Gastrocnemius medialis (tissue), 4 donors: Measurements from ENCODE around the gene FAM83C. TPM values are rescaled to one million over a fixed set of nuclear protein-coding genes. Genes with fewer than 3 reads are reported as not detected.

Experiments
- ATAC-seq, 2 donors: fragments of 150-250 bp; one replicate each; pipeline ENCODE4 v1.9.1; 2016
- DNase-seq, 2 donors: peaks; one replicate each; pipeline ENCODE4 v3.0.0-alpha.2; 2019
- H3K27ac ChIP-seq, 4 donors: fragments of 200-600 bp; sonication (generic); 1 replicate in 1 of 4; 2 replicates in 3 of 4; pipeline ENCODE4 v1.5.1; 2016 to 2018; ENCODE audit warnings: mild to moderate bottlenecking in 2 of 4, moderate library complexity in 1 of 4
- H3K27me3 ChIP-seq, 3 donors: fragments of 200-600 bp; sonication (generic) in 2 of 3; 1 replicate in 1 of 3; 2 replicates in 2 of 3; pipeline versions ENCODE4 v1.5.1 to v1.6.0; 2016 to 2019; ENCODE audit warnings: mild to moderate bottlenecking in 1 of 3, moderate library complexity in 1 of 3
- H3K36me3 ChIP-seq, 2 donors: fragments of 200-600 bp; sonication (generic) in 1 of 2; one replicate each; pipeline ENCODE4 v1.5.1; 2017 to 2018
- H3K4me1 ChIP-seq, 2 donors: fragments of 200-600 bp; sonication (generic) in 1 of 2; one replicate each; pipeline ENCODE4 v1.5.1; 2016 to 2017; ENCODE audit warnings: mild to moderate bottlenecking in 2 of 2
- H3K4me3 ChIP-seq, 4 donors: fragments of 200-600 bp; sonication (generic) in 3 of 4; 1 replicate in 1 of 4; 2 replicates in 3 of 4; pipeline ENCODE4 v1.5.1; 2016 to 2019; ENCODE audit warnings: mild to moderate bottlenecking in 2 of 4
- H3K9me3 ChIP-seq, 3 donors: fragments of 200-600 bp; sonication (generic) in 2 of 3; 1 replicate in 1 of 3; 2 replicates in 2 of 3; pipeline ENCODE4 v1.5.1; 2016 to 2019
- POLR2A ChIP-seq, 2 donors: fragments of 450-650 bp; IDR thresholded peaks; one replicate each; pipeline ENCODE4 v1.6.1; 2017; ENCODE audit warnings: antibody characterized with exemption in 2 of 2, mild to moderate bottlenecking in 2 of 2, moderate library complexity in 2 of 2
- in situ Hi-C, 4 donors: fragments of 200-750 bp; cut with MboI; loops; one replicate each; pipeline versions ENCODE4 v1.15.0 to v1.8.0; 2017; ENCODE audit warnings: low sequenced_read_pairs in 4 of 4
- intact Hi-C: fragments of 100-400 bp; cut with DNase I; formaldehyde crosslinking; loops from one replicate; pipeline ENCODE4 v1.15.1; 2023; ENCODE audit warnings: low total_unique reads
- total RNA-seq, 4 donors: library from RNA; depleted of rRNA; stranded (reverse); fragments of >200 nt; gene quantifications; one replicate each; pipeline versions ENCODE4 v1.1.0 to v1.2.3, GENCODE V29; 2016
- TF ChIP-seq, protein P1 (sequence below), 5 experiments: fragments of 450-650 bp in 3 of 5; fragments of 200-600 bp in 2 of 5; sonication (generic) in 2 of 5; IDR thresholded peaks in 4 of 5; conservative IDR thresholded peaks in 1 of 5; 1 replicate in 4 of 5; 2 replicates in 1 of 5; pipeline ENCODE4 v1.5.1; 2016 to 2019; ENCODE audit warnings: antibody characterized with exemption in 5 of 5, mild to moderate bottlenecking in 3 of 5, moderate library complexity in 3 of 5

The FAM83C gene
- total RNA-seq, 4 donors from 2014 or later: not detected

DNA sequence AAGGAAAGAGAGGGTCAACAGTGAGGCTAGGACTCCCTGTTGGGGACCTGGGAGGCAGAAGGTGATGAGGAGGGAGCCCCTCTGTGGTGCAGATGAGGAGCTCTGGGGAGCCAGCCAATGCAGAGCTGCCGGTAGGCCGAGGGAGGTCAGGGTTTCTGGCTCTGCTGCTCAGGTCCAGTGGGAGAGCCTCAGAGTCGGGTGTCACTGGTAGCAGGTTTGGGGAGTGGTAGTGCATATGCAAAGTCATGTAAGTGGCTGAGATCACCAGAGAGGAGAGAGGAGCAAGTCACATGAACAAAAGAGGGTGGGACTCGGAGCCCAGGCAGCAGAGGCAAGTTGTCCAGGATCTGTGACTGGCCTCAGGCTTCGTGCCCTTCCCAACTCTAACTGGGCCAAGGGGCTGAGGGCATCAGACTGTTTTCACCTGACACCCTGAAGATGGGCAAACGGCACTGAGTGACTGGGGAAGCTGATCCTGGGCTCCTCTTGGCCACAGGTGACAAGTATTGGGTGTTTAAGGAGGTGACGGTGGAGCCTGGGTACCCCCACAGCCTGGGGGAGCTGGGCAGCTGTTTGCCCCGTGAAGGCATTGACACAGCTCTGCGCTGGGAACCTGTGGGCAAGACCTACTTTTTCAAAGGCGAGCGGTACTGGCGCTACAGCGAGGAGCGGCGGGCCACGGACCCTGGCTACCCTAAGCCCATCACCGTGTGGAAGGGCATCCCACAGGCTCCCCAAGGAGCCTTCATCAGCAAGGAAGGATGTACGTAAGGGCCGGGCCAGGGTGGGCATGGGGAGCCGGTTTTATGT lies 20.9 kb downstream of the FAM83C start:
- intact Hi-C loops: loop anchor here (10.0 kb wide), 1 partner anchor 446 kb away; the partner anchor contains the start of gene NCOA6
- H3K36me3 ChIP-seq: peaks cover 0 to 11% of the 10 kb centered on the region in 2 donors

GRCh38 chr20:35270021-35270902 lies 22.0 kb downstream of the FAM83C start:
- in situ Hi-C loops: no loop called here
- Histone ChIP-seq H3K27me3 (no peaks in the 10 kb centered on the region), H3K9me3 (no peaks in the 10 kb centered on the region), H3K36me3 (peaks cover 0 to 11% of the 10 kb centered on the region in 2 donors), H3K4me3 (no peak overlapping the region), H3K4me1 (no peaks in the 10 kb centered on the region), H3K27ac (no peak overlapping the region)
- ATAC-seq: no peak
- no peak for TF ChIP-seq POLR2A (IDR thresholded peaks at IDR 0.05)
- TF ChIP-seq, protein P1, sequence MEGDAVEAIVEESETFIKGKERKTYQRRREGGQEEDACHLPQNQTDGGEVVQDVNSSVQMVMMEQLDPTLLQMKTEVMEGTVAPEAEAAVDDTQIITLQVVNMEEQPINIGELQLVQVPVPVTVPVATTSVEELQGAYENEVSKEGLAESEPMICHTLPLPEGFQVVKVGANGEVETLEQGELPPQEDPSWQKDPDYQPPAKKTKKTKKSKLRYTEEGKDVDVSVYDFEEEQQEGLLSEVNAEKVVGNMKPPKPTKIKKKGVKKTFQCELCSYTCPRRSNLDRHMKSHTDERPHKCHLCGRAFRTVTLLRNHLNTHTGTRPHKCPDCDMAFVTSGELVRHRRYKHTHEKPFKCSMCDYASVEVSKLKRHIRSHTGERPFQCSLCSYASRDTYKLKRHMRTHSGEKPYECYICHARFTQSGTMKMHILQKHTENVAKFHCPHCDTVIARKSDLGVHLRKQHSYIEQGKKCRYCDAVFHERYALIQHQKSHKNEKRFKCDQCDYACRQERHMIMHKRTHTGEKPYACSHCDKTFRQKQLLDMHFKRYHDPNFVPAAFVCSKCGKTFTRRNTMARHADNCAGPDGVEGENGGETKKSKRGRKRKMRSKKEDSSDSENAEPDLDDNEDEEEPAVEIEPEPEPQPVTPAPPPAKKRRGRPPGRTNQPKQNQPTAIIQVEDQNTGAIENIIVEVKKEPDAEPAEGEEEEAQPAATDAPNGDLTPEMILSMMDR (IDR thresholded peaks at IDR 0.05 in 4 of 5, conservative IDR thresholded peaks at IDR 0.05 in 1 of 5): no peak
- no peak for DNase-seq
- intact Hi-C loops: loop anchor here (10.0 kb wide), 1 partner anchor 445 kb away; the partner anchor contains the start of gene NCOA6

More for the DNA sequence above, 20.9 kb downstream of the FAM83C start:
- no peaks in the 10 kb centered on the region for H3K9me3 ChIP-seq
- in situ Hi-C loops: no loop called here
- H3K4me3 ChIP-seq: no peak overlapping the region
- no peak overlapping the region for H3K27ac ChIP-seq
- H3K27me3 ChIP-seq: no peaks in the 10 kb centered on the region
- H3K4me1 ChIP-seq: peaks cover 0 to 1% of the 10 kb centered on the region in 2 donors
- no peak for DNase-seq
- TF ChIP-seq, protein P1 (IDR thresholded peaks at IDR 0.05 in 4 of 5, conservative IDR thresholded peaks at IDR 0.05 in 1 of 5): no peak
- TF ChIP-seq POLR2A (IDR thresholded peaks at IDR 0.05): no peak
- ATAC-seq: no peak

GRCh38 chr20:35269055-35269781 lies 23.0 kb downstream of the FAM83C start:
- ATAC-seq: peak in 1 of 2 donors; percentile 37
- Histone ChIP-seq H3K4me3 (no peak overlapping the region), H3K4me1 (no peaks in the 10 kb centered on the region), H3K27me3 (no peaks in the 10 kb centered on the region), H3K36me3 (peaks cover 0 to 11% of the 10 kb centered on the region in 2 donors), H3K27ac (no peak overlapping the region), H3K9me3 (no peaks in the 10 kb centered on the region)
- in situ Hi-C loops (no loop called here), intact Hi-C loops (loop anchor here (1.0 kb wide), 1 partner anchor 124 kb away; no protein-coding TSS in a partner anchor)
- no peak for DNase-seq
- TF ChIP-seq, protein P1 (IDR thresholded peaks at IDR 0.05 in 4 of 5, conservative IDR thresholded peaks at IDR 0.05 in 1 of 5): peak; percentile 31 to 65 (median 57)
- TF ChIP-seq POLR2A (IDR thresholded peaks at IDR 0.05): no peak

DNA sequence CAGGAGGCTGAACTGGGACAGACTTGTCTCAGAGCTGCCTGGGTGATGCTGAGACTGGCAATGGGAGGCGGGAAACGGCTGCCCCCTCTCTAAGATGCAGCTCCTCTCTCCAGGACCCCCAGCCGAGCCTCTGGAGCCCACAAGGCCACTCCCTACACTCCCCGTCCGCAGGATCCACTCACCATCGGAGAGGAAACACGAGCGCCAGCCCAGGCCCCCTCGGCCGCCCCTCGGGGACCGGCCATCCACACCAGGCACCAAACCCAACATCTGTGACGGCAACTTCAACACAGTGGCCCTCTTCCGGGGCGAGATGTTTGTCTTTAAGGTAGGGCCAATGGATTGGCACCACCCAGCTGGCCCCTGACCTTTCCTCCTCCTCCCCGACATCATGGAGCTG lies 25.1 kb downstream of the FAM83C start:
- ATAC-seq: no peak

More for the DNA sequence above, 25.1 kb downstream of the FAM83C start:
- Histone ChIP-seq H3K4me3 (no peak overlapping the region), H3K36me3 (peaks cover 0 to 11% of the 10 kb centered on the region in 2 donors), H3K4me1 (peaks cover 0 to 9% of the 10 kb centered on the region in 2 donors), H3K9me3 (no peaks in the 10 kb centered on the region), H3K27ac (no peak overlapping the region), H3K27me3 (no peaks in the 10 kb centered on the region)
- in situ Hi-C loops (no loop called here), intact Hi-C loops (no loop called here)
- TF ChIP-seq, protein P1 (IDR thresholded peaks at IDR 0.05 in 4 of 5, conservative IDR thresholded peaks at IDR 0.05 in 1 of 5): no peak
- no peak for TF ChIP-seq POLR2A (IDR thresholded peaks at IDR 0.05)
- no peak for DNase-seq
